Measurements from ENCODE around the gene IL1RN. TPM values are rescaled to one million over a fixed set of nuclear protein-coding genes. Genes with fewer than 3 reads are reported as not detected.

The IL1RN gene
- total RNA-seq (2021; ENCODE audit: unreplicated experiment) (not detected), Bru-seq, nascent RNA (not detected), BruChase-seq, experiment 1, labeled RNA remaining after a 2-hour chase (percentile 4 among the genes with signal in this experiment), BruChase-seq, experiment 2, labeled RNA remaining after a 6-hour chase (not detected)
- polyA plus RNA-seq (2012; ENCODE audit: insufficient read length): not detected
- long read RNA-seq: 0 reads

GRCh38 chr2:113126845-113127645, at the start of gene IL1RN:
IL1RN (plus strand) TSS chr2:113127598; CDS start chr2:113127625, 27 bp downstream.
- ATAC-seq: no peak
- no TSS peak for BruUV-seq (replicated peaks)
- intact Hi-C loops (cut with micrococcal nuclease; ENCODE audit: unreplicated experiment): no loop called here
- ChIA-PET CTCF (no interaction called here), POLR2A (no interaction called here)
- in situ Hi-C loops (cut with HindIII; ENCODE audit: low pct_unique_long_range_greater_than_20kb, low sequenced_read_pairs): no loop called here
- TF ChIP-seq TCF7L2 (IDR thresholded peaks at IDR 0.05; ENCODE audit: low read depth, low read length) (no peak), CTCF (IDR thresholded peaks at IDR 0.05) (no peak), REST (IDR thresholded peaks at IDR 0.05; ENCODE audit: insufficient read depth in 1 of 2, low read depth in 2 of 2, low read length in 1 of 2) (no peak), SIN3A (IDR thresholded peaks at IDR 0.05; ENCODE audit: borderline replicate concordance, insufficient read depth, low read depth, low read length) (no peak), POLR2AphosphoS5 (IDR thresholded peaks at IDR 0.05; ENCODE audit: low read depth, low read length) (no peak)
- Histone ChIP-seq H3K36me3 (ENCODE audit: control insufficient read depth, insufficient read depth, low read length) (no peaks in the 10 kb centered on the region), H3K4me3 (ENCODE audit: low read depth in 2 of 2, low read length in 2 of 2) (no peak within 1 kb of the TSS), H3K9me3 (ENCODE audit: control insufficient read depth, insufficient read depth, low read depth, low read length) (no peaks in the 10 kb centered on the region), H3K27ac (ENCODE audit: low read length) (no peak within 1 kb of the TSS), H3K4me1 (ENCODE audit: control insufficient read depth, insufficient read depth, low read length) (no peaks in the 10 kb centered on the region), H3K27me3 (ENCODE audit: control insufficient read depth, insufficient read depth, low read length) (peaks cover 4% of the 10 kb centered on the region; the same call in 1 of the 2 replicates)
- no peak for DNase-seq (ENCODE audit: low read depth, low spot score)

- in situ Hi-C loops (cut with HindIII; ENCODE audit: low pct_unique_long_range_greater_than_20kb, low sequenced_read_pairs): no loop called here
- CTCF ChIA-PET: no interaction called here
- H3K9me3 ChIP-seq (ENCODE audit: control insufficient read depth, insufficient read depth, low read depth, low read length): no peaks in the 10 kb centered on the region
- H3K27me3 ChIP-seq (ENCODE audit: control insufficient read depth, insufficient read depth, low read length): 0 out of 2 replicates have a peak, but pooled peaks cover 4% of the 10 kb centered on the region
- no peak for DNase-seq (ENCODE audit: low read depth, low spot score)
- TF ChIP-seq SIN3A (IDR thresholded peaks at IDR 0.05; ENCODE audit: borderline replicate concordance, insufficient read depth, low read depth, low read length) (no peak), TCF7L2 (IDR thresholded peaks at IDR 0.05; ENCODE audit: low read depth, low read length) (no peak)
- no peaks in the 10 kb centered on the region for H3K36me3 ChIP-seq (ENCODE audit: control insufficient read depth, insufficient read depth, low read length)
- POLR2A ChIA-PET: no interaction called here
- no peak for ATAC-seq
- H3K4me3 ChIP-seq (ENCODE audit: low read depth in 2 of 2, low read length in 2 of 2): no peak overlapping the region
- intact Hi-C loops (cut with micrococcal nuclease; ENCODE audit: unreplicated experiment): no loop called here
- no peaks in the 10 kb centered on the region; the same call in 1 of the 2 replicates for H3K4me1 ChIP-seq (ENCODE audit: control insufficient read depth, insufficient read depth, low read length)
- no peak overlapping the region for H3K27ac ChIP-seq (ENCODE audit: low read length)
- no TSS peak for BruUV-seq (replicated peaks)
Observed at GRCh38 chr2:113077921-113078320, 49.5 kb upstream of the IL1RN start.
